GM12892 (cell line): ENCODE measurements around the gene AFG3L2.

Experiments
- POLR2A ChIP-seq: IDR thresholded peaks from 2 replicates; pipeline ENCODE4 v1.6.1; 2011; ENCODE audit warnings: low read depth, low read length, control low read depth
- POLR2AphosphoS5 ChIP-seq: IDR thresholded peaks from 2 replicates; pipeline ENCODE4 v1.6.1; 2011; ENCODE audit warnings: low read depth, low read length, control low read depth
- TAF1 ChIP-seq: IDR thresholded peaks from 2 replicates; pipeline ENCODE4 v1.6.1; 2011; ENCODE audit warnings: low read depth, mild to moderate bottlenecking, control low read depth, low read length, borderline replicate concordance

- peak; percentile 83 for TF ChIP-seq POLR2AphosphoS5
- peak; percentile 94 for TF ChIP-seq POLR2A
- peak; percentile 31; the same call in 1 of the 2 replicates for TF ChIP-seq TAF1
Measured at GRCh38 chr18:12376754-12377555, at the start of gene AFG3L2.
